Stomach smooth muscle (tissue), 2 donors: Measurements from ENCODE around the gene SELENON.

Source experiments
- H3K27ac ChIP-seq: one replicate; pipeline ENCODE4 v1.7.0; 2013; ENCODE audit warnings: mild to moderate bottlenecking, low read length, inconsistent platforms
- H3K27me3 ChIP-seq, 2 donors: one replicate each; pipeline ENCODE4 v1.7.0; 2013; ENCODE audit warnings: low read length in 2 of 2; ENCODE audit not compliant: insufficient read depth in 2 of 2, control insufficient read depth in 1 of 2
- H3K36me3 ChIP-seq, 2 donors: one replicate each; pipeline ENCODE4 v1.7.0; 2013; ENCODE audit warnings: low read length in 2 of 2; ENCODE audit not compliant: control insufficient read depth in 2 of 2, insufficient read depth in 2 of 2
- H3K4me1 ChIP-seq: one replicate; pipeline ENCODE4 v1.7.0; 2013; ENCODE audit warnings: low read length; ENCODE audit not compliant: control insufficient read depth, insufficient read depth
- H3K4me3 ChIP-seq, 2 donors: one replicate each; pipeline ENCODE4 v1.7.0; 2013; ENCODE audit warnings: low read length in 2 of 2
- H3K9ac ChIP-seq, 2 donors: one replicate each; pipeline ENCODE4 v1.7.0; 2013; ENCODE audit warnings: low read length in 2 of 2, mild to moderate bottlenecking in 1 of 2
- H3K9me3 ChIP-seq, 2 donors: one replicate each; pipeline ENCODE4 v1.7.0; 2013; ENCODE audit warnings: low read length in 2 of 2; ENCODE audit not compliant: control insufficient read depth in 2 of 2
- donor health status: healthy.
- donor health status: Pancreatic carcinoma.

SELENON gene

DNA sequence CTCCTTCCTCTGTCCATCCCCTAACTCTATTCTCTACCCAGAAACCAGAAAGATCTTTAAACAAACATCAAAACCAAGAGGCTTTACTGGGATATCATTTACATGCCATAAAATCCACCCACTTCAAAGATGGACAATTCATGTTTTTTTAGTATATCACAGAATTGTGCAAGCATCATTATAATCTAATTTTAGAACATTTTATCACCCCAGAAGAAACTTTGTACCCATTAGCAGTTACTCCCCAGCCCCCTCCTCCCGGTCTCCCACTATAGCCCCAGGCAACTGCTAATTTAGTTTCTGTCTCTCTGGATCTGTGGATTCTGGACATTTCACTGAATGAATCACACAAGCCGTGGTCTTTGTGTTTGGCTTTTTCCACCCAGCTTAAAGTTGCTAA, 4.8 kb upstream of the SELENON start:
- H3K4me3 ChIP-seq, result no peak overlapping the region
- no peak overlapping the region for H3K9ac ChIP-seq
- no peaks in the 10 kb centered on the region for H3K9me3 ChIP-seq
- H3K27me3 ChIP-seq, result no peaks in the 10 kb centered on the region
- no peak overlapping the region for H3K27ac ChIP-seq
- peaks cover 28% of the 10 kb centered on the region for H3K4me1 ChIP-seq
- no peaks in the 10 kb centered on the region for H3K36me3 ChIP-seq

DNA sequence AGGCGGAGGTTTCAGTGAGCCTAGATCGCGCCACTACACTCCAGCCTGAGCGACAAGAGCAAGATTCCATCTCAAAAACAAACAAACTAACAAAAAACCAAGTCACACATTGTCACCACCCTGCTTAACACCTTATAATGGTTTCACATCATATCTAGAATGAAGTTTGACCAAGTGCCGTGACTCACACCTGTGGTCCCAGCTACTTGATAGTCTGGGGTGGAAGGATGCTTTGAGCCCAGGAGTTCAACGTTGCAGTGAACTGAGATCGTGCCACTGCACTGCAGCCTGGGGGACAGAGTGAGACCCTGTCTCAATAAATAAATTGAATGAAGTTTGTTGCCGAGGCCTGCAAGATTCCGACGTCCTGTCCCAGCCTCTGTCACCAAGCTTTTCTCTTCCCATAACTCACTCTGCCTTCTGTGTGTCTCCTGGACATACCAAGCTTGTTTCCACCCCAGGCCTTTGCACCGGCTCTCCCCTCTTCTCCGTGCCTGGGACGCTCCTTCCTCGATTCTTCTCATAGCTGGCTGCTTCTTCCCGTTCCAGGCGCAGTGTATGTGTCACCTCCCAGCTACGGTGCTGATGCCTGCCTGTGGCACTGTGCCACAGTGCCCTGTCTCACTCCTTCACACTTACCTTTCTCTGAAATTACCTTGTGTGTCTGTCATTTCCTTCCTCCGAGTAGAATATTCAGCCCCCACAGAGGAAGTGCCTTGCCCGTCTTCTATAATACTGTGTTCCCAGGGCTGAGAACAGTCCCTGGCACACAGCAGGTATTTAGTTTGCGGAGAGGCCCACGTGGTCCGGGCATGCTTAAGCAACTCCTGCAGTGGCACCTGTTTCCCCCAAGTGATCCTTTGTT, 3.8 kb upstream of the SELENON start:
- no peaks in the 10 kb centered on the region for H3K27me3 ChIP-seq
- peak overlapping the region in 1 of 2 donors; percentile 47 for H3K9ac ChIP-seq
- peaks cover 35% of the 10 kb centered on the region for H3K4me1 ChIP-seq
- H3K9me3 ChIP-seq, result no peaks in the 10 kb centered on the region
- H3K4me3 ChIP-seq, result peak overlapping the region in 1 of 2 donors; percentile 47
- no peaks in the 10 kb centered on the region for H3K36me3 ChIP-seq
- no peak overlapping the region for H3K27ac ChIP-seq

DNA sequence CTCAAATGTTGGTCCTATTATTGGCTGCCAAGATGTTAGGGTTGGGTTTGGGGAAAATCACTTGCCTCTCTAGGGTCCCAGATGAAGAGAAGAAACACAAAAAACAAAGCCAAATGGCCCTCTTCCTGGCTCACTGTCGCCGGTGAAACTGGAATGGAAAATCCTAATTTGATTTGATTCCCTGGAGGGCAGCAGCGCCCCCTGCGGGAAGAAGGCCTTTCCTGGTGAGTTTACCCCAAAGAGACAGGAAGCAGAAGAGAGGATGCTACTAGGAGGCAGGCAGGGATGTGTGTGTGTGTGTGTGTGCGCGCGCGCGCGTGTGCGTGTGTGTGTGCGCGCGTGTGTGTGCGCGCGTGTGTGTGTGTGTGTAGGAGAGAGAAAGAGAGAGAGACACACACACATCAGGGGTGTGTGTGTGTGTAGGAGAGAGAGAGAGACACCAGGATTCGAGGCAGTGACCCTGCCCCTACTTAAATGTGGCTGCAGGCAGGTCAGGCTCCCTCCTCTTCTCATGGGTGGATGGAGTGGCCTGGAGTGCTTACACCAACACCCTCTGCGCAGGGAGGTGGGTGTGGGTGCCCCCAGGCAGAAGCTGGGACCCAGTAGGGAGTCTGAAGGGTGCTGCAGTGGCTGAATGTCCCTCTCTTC, 3.1 kb upstream of the SELENON start:
- Histone ChIP-seq H3K27ac (no peak overlapping the region), H3K4me3 (peak overlapping the region in 1 of 2 donors; percentile 47), H3K9me3 (no peaks in the 10 kb centered on the region), H3K36me3 (no peaks in the 10 kb centered on the region), H3K27me3 (no peaks in the 10 kb centered on the region), H3K4me1 (peaks cover 37% of the 10 kb centered on the region), H3K9ac (peak overlapping the region in 1 of 2 donors; percentile 47)

DNA sequence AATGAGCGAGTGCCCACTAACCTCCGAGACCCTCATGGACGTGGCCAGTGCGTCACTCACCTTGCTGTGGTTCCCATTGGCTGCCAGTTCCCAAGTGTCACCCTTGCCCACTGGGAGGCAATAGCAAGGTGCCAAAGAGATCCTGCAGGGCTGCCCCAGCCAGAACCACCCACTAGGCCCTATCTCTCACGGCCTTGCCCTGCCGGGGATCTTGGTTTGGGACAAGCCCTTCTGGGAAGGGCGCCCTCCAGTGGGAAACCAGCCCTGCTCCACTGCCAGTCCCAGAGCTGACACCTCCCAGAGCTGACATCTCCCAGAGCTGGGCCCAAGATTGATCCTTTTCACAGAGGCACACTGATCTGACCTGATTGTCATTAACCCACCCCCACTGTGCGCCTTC, 2.1 kb upstream of the SELENON start:
- H3K9ac ChIP-seq, result no peak overlapping the region
- no peak overlapping the region for H3K27ac ChIP-seq
- no peaks in the 10 kb centered on the region for H3K9me3 ChIP-seq
- peaks cover 43% of the 10 kb centered on the region for H3K4me1 ChIP-seq
- no peaks in the 10 kb centered on the region for H3K36me3 ChIP-seq
- no peaks in the 10 kb centered on the region for H3K27me3 ChIP-seq
- no peak overlapping the region for H3K4me3 ChIP-seq

DNA sequence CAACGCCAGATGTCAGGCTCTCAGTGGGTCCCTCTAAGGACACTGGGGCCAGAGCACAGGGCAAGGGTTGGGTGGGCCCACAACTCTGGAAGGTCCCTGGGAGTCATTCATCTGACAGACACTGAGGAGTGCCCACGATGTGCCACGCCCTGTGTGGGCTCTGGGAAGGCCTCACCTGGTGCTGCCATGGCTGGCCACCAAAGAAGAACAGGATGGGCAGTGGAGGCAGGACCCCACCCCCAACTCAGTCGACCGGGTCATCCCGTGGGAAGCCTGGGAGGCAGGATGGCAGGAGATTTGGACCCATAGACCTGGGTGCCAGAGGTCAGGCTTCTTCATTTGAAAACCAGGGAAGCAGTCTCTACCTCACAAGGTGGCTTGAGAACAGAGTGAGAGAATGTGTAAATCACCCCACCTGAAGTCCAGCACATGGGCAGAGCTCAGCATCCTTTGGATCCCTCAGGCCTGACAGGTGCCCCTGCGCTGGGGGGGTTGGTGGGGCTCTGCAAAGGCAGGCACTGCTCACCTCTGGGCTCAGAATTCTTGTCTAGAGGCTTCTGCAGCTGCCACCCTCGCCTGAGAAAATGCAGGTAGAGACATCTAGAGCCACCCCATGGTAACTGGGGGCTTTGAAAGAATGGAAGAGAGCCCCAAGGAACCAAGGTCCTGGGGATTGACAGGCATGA, 1.2 kb upstream of the SELENON start:
- Histone ChIP-seq H3K27ac (peak overlapping the region; percentile 75), H3K9me3 (no peaks in the 10 kb centered on the region), H3K27me3 (no peaks in the 10 kb centered on the region), H3K4me3 (no peak overlapping the region), H3K9ac (no peak overlapping the region), H3K4me1 (peaks cover 44% of the 10 kb centered on the region), H3K36me3 (no peaks in the 10 kb centered on the region)

DNA sequence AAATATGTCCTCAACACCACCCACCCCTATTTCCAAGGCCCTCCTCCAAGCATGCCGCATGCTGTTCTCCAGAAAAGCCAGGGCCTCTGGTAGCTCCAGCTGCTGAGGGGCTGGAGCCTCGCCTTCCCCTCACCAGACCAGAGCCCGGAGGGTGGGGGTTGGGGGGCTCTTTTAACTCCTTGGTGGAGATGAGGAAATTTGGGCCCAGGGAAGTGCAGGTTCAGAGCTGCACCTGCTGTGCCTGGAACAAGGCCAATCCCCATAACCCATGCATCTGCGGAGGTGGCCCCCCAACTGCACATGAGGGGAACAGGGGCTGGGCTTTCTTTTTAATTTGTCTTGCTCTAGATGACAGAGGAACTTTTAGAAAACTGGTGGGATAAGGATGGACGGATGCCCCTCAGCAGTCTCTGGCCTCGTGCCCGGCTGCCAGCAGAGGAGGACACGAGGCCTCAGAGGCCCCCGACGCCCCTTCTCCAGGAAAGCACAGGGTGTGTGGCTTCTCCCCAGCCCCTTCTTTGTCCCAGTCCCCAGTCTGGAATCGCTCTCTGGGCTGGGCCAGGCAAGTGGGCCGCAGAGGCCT, 550 bp upstream of the SELENON start:
- peak overlapping the region; percentile 75 to 76 for H3K9ac ChIP-seq
- H3K36me3 ChIP-seq, result no peaks in the 10 kb centered on the region
- no peaks in the 10 kb centered on the region for H3K9me3 ChIP-seq
- H3K27me3 ChIP-seq, result no peaks in the 10 kb centered on the region
- H3K4me3 ChIP-seq, result peak overlapping the region; percentile 42 to 74
- H3K27ac ChIP-seq, result peak overlapping the region; percentile 75
- peaks cover 48% of the 10 kb centered on the region for H3K4me1 ChIP-seq

DNA sequence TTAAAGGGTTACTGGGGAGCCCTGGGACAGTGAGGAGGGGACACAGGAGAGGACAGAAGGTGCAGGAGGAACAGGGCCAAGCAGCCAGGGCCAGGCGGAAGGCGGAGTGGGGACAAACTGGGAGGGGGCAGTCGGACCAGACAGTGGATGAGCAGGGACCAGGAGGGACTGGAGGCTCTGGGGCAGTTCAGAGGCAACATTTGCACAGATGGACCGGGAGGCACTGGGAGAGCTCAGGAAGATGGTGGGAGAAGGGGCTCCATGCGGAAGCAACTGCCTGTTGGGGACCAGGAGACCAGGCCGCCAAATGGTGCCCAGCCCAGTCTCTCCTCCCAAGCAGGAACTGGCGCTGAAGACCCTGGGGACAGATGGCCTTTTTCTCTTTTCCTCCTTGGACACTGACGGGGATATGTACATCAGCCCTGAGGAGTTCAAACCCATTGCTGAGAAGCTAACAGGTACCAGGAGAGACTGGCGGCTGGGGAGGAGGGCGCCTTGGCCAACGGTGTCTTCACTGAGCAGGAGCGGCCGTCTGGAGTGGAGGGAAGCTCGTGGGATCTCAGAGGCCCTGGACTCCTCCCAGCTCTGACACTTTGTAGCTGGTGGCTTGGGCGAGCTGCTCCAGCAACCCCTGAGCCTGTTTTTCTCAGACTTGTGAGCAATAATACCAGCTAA, 847 bp downstream of the SELENON start:
- Histone ChIP-seq H3K27ac (peak overlapping the region; percentile 46), H3K36me3 (peaks cover 2 to 4% of the 10 kb centered on the region in 2 donors), H3K4me1 (peaks cover 60% of the 10 kb centered on the region)

DNA sequence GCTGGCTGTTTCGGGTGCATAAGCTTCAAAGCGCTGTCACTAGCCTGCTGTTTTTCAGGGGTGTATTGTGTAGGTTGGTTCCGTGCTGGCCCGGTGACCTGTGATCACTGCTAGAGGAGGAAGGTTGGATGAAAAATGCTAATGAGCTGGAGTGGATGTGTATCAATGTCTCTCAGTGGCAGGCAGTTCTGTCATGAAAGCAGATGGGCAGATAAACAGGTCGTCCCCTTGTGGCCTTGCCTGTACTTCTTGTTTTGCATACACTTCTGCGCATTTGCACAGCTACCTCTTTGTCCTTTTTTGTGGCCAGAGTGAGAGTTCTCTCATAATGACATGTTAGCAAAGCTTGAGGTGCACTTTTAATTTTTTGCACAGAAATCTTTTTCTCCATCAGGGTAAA, 2.9 kb downstream of the SELENON start:
- Histone ChIP-seq H3K9ac (peak overlapping the region in 1 of 2 donors; percentile 42), H3K4me1 (peaks cover 65% of the 10 kb centered on the region)

More for the DNA sequence above, 847 bp downstream of the SELENON start:
- Histone ChIP-seq H3K27me3 (no peaks in the 10 kb centered on the region), H3K4me3 (peak overlapping the region; percentile 63 to 84), H3K9ac (peak overlapping the region; percentile 72 to 74), H3K9me3 (no peaks in the 10 kb centered on the region)

DNA sequence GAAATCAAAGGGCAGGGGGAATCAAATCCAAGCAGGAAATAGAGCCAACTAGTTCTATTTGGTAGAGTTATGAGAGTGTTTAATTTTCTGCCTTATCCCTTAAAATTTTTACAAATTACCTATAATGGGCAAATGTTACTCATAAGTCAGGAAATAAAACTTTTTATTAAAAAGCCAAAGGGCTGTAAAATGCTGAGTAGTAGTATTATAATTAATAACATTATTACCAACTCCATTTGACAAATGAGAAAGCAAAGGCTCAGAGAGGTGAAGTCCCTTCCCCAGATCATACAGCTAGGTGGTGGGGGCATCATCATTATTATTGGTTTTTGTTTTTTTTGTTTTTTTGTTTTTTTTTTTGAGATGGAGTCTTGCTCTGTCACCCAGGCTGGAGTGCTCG, 3.4 kb downstream of the SELENON start:
- Histone ChIP-seq H3K27ac (no peak overlapping the region), H3K9ac (no peak overlapping the region), H3K4me3 (no peak overlapping the region), H3K27me3 (no peaks in the 10 kb centered on the region), H3K36me3 (peaks cover 6% of the 10 kb centered on the region in 2 donors), H3K4me1 (peaks cover 64% of the 10 kb centered on the region), H3K9me3 (no peaks in the 10 kb centered on the region)

More for the DNA sequence above, 2.9 kb downstream of the SELENON start:
- H3K27me3 ChIP-seq, result no peaks in the 10 kb centered on the region
- H3K27ac ChIP-seq, result no peak overlapping the region
- no peak overlapping the region for H3K4me3 ChIP-seq
- no peaks in the 10 kb centered on the region for H3K9me3 ChIP-seq
- H3K36me3 ChIP-seq, result peaks cover 4 to 6% of the 10 kb centered on the region in 2 donors
